Left lung (tissue), 10 donors: ENCODE results near the gene UGT2A2. TPM values are rescaled to one million over a fixed set of nuclear protein-coding genes. Genes with fewer than 3 reads are reported as not detected.

Experiments used
- ATAC-seq: fragments of 200-7000 bp; cut with Tn5 transposase; one replicate; pipeline ENCODE4 v1.9.1; 2020; ENCODE audit warnings: moderate library complexity
- DNase-seq, 4 donors: peaks; one replicate each; pipeline ENCODE4 v3.0.0-alpha.2; 2013 to 2020
- H3K27ac ChIP-seq, 2 donors: fragments of 200-600 bp; sonication (generic) in 1 of 2; one replicate each; pipeline versions ENCODE4 v1.5.0 to v1.8.0; 2020 to 2021
- H3K27me3 ChIP-seq, 2 donors: fragments of 200-600 bp; sonication (generic) in 1 of 2; one replicate each; pipeline versions ENCODE4 v1.5.0 to v1.8.0; 2020 to 2021
- H3K36me3 ChIP-seq, 2 donors: fragments of 200-600 bp; sonication (generic) in 1 of 2; one replicate each; pipeline versions ENCODE4 v1.5.0 to v1.8.0; 2020 to 2021
- H3K4me1 ChIP-seq, 2 donors: fragments of 200-600 bp; one replicate each; pipeline ENCODE4 v1.8.0; 2021
- H3K4me3 ChIP-seq, 2 donors: fragments of 200-600 bp; sonication (generic) in 1 of 2; one replicate each; pipeline versions ENCODE4 v1.5.0 to v1.8.0; 2020 to 2021; ENCODE audit warnings: mild to moderate bottlenecking in 1 of 2
- H3K9me3 ChIP-seq, 2 donors: fragments of 200-600 bp; sonication (generic) in 1 of 2; one replicate each; pipeline versions ENCODE4 v1.5.0 to v1.8.0; 2020 to 2021
- CTCF ChIP-seq, 2 donors: fragments of 200-600 bp; sonication (generic) in 1 of 2; IDR thresholded peaks; one replicate each; pipeline versions ENCODE4 v1.5.0 to v1.8.0; 2021; ENCODE audit warnings: antibody characterized with exemption in 2 of 2
- intact Hi-C, 2 donors: fragments of 100-400 bp; cut with DNase I; formaldehyde crosslinking; loops; one replicate each; pipeline versions ENCODE4 v1.11.2 to v1.14.2; 2022
- polyA plus RNA-seq, 6 donors: library from polyadenylated mRNA; unstranded; fragments of 120-200 nt; gene quantifications; one replicate each; pipeline ENCODE4 v1.2.1, GENCODE V29; 2013; ENCODE audit not compliant: insufficient read length in 6 of 6
- total RNA-seq, 2 donors: library from RNA; stranded (reverse); fragmentation: NEBNext Ultra II Directional; extraction: Animal tissue kit (Norgen Biotek cat#: 25700); gene quantifications; one replicate each; pipeline ENCODE4 v1.2.1, GENCODE V29; 2021
- donor health status: DM: no; HTN: yes; CAD: no.
- donor health status: DM: no; HTN: no; CAD: no.

UGT2A2 gene
- total and polyA plus RNA-seq, 8 donors: not detected

- intact Hi-C loops: no loop called here
These were observed 3.5 kb upstream of the UGT2A2 start for GRCh38 chr4:69642961-69643360.

GRCh38 chr4:69640289-69640688 lies 847 bp upstream of the UGT2A2 start:
- TF ChIP-seq CTCF (IDR thresholded peaks at IDR 0.05): no peak
- Histone ChIP-seq H3K27ac (no peak overlapping the region), H3K9me3 (no peaks in the 10 kb centered on the region), H3K4me3 (no peak overlapping the region), H3K4me1 (no peaks in the 10 kb centered on the region), H3K27me3 (no peaks in the 10 kb centered on the region), H3K36me3 (no peaks in the 10 kb centered on the region)
- DNase-seq (no peak), ATAC-seq (no peak)
- intact Hi-C loops: no loop called here

More at GRCh38 chr4:69642961-69643360, 3.5 kb upstream of the UGT2A2 start:
- Histone ChIP-seq H3K9me3 (no peaks in the 10 kb centered on the region), H3K4me1 (no peaks in the 10 kb centered on the region), H3K27ac (no peak overlapping the region), H3K4me3 (no peak overlapping the region), H3K36me3 (no peaks in the 10 kb centered on the region), H3K27me3 (no peaks in the 10 kb centered on the region)
- no peak for TF ChIP-seq CTCF (IDR thresholded peaks at IDR 0.05)
- DNase-seq: no peak
- no peak for ATAC-seq

GRCh38 chr4:69617083-69617694 lies 22.3 kb downstream of the UGT2A2 start:
- ATAC-seq: peak; percentile 57
- intact Hi-C loops: no loop called here
- Histone ChIP-seq H3K27ac (no peak overlapping the region), H3K27me3 (no peaks in the 10 kb centered on the region), H3K9me3 (peaks cover 0 to 2% of the 10 kb centered on the region in 2 donors), H3K4me3 (no peak overlapping the region), H3K36me3 (no peaks in the 10 kb centered on the region), H3K4me1 (no peaks in the 10 kb centered on the region)
- DNase-seq: peak in 2 of 4 donors; percentile 26 to 44
- TF ChIP-seq CTCF (IDR thresholded peaks at IDR 0.05): peak in 1 of 2 donors; percentile 27

GRCh38 chr4:69610484-69610883 lies 29.0 kb downstream of the UGT2A2 start:
- Histone ChIP-seq H3K4me1 (no peaks in the 10 kb centered on the region), H3K27ac (no peak overlapping the region), H3K4me3 (no peak overlapping the region), H3K9me3 (no peaks in the 10 kb centered on the region), H3K36me3 (no peaks in the 10 kb centered on the region), H3K27me3 (no peaks in the 10 kb centered on the region)
- intact Hi-C loops: no loop called here
- no peak for TF ChIP-seq CTCF (IDR thresholded peaks at IDR 0.05)
- ATAC-seq (no peak), DNase-seq (no peak)

- TF ChIP-seq CTCF (IDR thresholded peaks at IDR 0.05): no peak
- intact Hi-C loops: no loop called here
- no peak for DNase-seq
- no peaks in the 10 kb centered on the region for H3K27me3 ChIP-seq
- no peaks in the 10 kb centered on the region for H3K9me3 ChIP-seq
- no peaks in the 10 kb centered on the region for H3K36me3 ChIP-seq
- H3K4me3 ChIP-seq: no peak overlapping the region
- ATAC-seq: no peak
- H3K27ac ChIP-seq: no peak overlapping the region
- no peaks in the 10 kb centered on the region for H3K4me1 ChIP-seq
These were observed 38.4 kb downstream of the UGT2A2 start for GRCh38 chr4:69601065-69601464.
